OCI-LY3 (cell line): ENCODE measurements around the gene NELL1.
A peak's percentile ranks its signal among the peaks of the same experiment; 100 is the strongest.

Experiments used
- H2AFZ ChIP-seq: fragments of 200-600, 300-600 bp; shearing (Covaris generic); 2 replicates; pipeline ENCODE4 v1.6.0; 2014; ENCODE audit warnings: antibody characterized with exemption, low read depth, low read length
- H3K27ac ChIP-seq: fragments of 200-600, 300-600 bp; sonication (generic); 2 replicates; pipeline ENCODE4 v1.5.1; 2014; ENCODE audit warnings: mild to moderate bottlenecking, low read length, moderate library complexity, mixed read lengths
- H3K27me3 ChIP-seq: fragments of 200-600, 300-600 bp; sonication (generic); 2 replicates; pipeline ENCODE4 v1.6.1; 2014; ENCODE audit warnings: low read depth, low read length, mixed read lengths
- H3K36me3 ChIP-seq: fragments of 200-600, 300-600 bp; sonication (generic); replicated peaks from 2 replicates; pipeline ENCODE3; 2014; ENCODE audit warnings: low read depth, low read length, mixed read lengths
- H3K4me1 ChIP-seq: fragments of 300-600, 200-600 bp; sonication (generic); 2 replicates; pipeline ENCODE4 v1.6.1; 2014; ENCODE audit warnings: low read length, mixed read lengths
- H3K4me2 ChIP-seq: fragments of 200-600, 300-600 bp; sonication (generic); 2 replicates; pipeline ENCODE4 v1.6.1; 2014; ENCODE audit warnings: low read length, mixed read lengths
- H3K4me3 ChIP-seq: fragments of 300-600, 200-600 bp; sonication (generic); 2 replicates; pipeline ENCODE4 v1.5.1; 2014; ENCODE audit warnings: antibody characterized with exemption, mild to moderate bottlenecking, low read length, moderate library complexity
- H3K79me2 ChIP-seq: fragments of 300-600, 200-600 bp; shearing (Covaris generic); 2 replicates; pipeline ENCODE4 v1.6.1; 2014; ENCODE audit warnings: mild to moderate bottlenecking, low read length, mixed read lengths
- H3K9ac ChIP-seq: fragments of 300-600, 200-600 bp; shearing (Covaris generic); 2 replicates; pipeline ENCODE4 v1.6.0; 2014; ENCODE audit warnings: mild to moderate bottlenecking, low read length, moderate library complexity
- H3K9me3 ChIP-seq: fragments of 200-600, 300-600 bp; shearing (Covaris generic); 2 replicates; pipeline ENCODE4 v1.6.1; 2014; ENCODE audit warnings: low read length, mixed read lengths; ENCODE audit not compliant: insufficient read depth
- H4K20me1 ChIP-seq: fragments of 200-600, 300-600 bp; sonication (generic); 2 replicates; pipeline ENCODE4 v1.6.1; 2016; ENCODE audit warnings: low read length, mixed read lengths; ENCODE audit not compliant: insufficient read depth
- CTCF ChIP-seq: fragments of 200-600, 300-600 bp; sonication (generic); IDR thresholded peaks from 2 replicates; pipeline ENCODE4 v1.5.1; 2014; ENCODE audit warnings: antibody characterized with exemption, low read length, low read depth
- EZH2phosphoT487 ChIP-seq: fragments of 200-600 bp; shearing (Covaris generic); IDR thresholded peaks from 2 replicates; pipeline ENCODE4 v1.6.1; 2018; ENCODE audit warnings: antibody characterized with exemption, mixed run types, low read depth

Gene NELL1

GRCh38 chr11:21082853-21083252 lies 413.5 kb downstream of the NELL1 start:
- Histone ChIP-seq H3K36me3 (no peaks in the 10 kb centered on the region), H3K4me1 (peaks cover 12% of the 10 kb centered on the region), H3K27me3 (no peaks in the 10 kb centered on the region), H3K4me3 (no peak overlapping the region), H3K27ac (no peak overlapping the region), H4K20me1 (no peaks in the 10 kb centered on the region), H3K79me2 (no peaks in the 10 kb centered on the region), H3K4me2 (no peak overlapping the region), H3K9me3 (no peaks in the 10 kb centered on the region), H3K9ac (no peak overlapping the region), H2AFZ (no peak overlapping the region)
- TF ChIP-seq EZH2phosphoT487 (no peak), CTCF (no peak)

- TF ChIP-seq CTCF (no peak), EZH2phosphoT487 (no peak)
- Histone ChIP-seq H3K79me2 (no peaks in the 10 kb centered on the region), H3K4me1 (peaks cover 14% of the 10 kb centered on the region), H4K20me1 (no peaks in the 10 kb centered on the region), H3K27ac (no peak overlapping the region), H3K27me3 (no peaks in the 10 kb centered on the region), H2AFZ (no peak overlapping the region), H3K9ac (no peak overlapping the region), H3K4me2 (peak overlapping the region; percentile 24; the same call in 1 of the 2 replicates), H3K4me3 (no peak overlapping the region), H3K9me3 (no peaks in the 10 kb centered on the region), H3K36me3 (no peaks in the 10 kb centered on the region)
Measured at GRCh38 chr11:21088930-21089329, 419.5 kb downstream of the NELL1 start.

DNA sequence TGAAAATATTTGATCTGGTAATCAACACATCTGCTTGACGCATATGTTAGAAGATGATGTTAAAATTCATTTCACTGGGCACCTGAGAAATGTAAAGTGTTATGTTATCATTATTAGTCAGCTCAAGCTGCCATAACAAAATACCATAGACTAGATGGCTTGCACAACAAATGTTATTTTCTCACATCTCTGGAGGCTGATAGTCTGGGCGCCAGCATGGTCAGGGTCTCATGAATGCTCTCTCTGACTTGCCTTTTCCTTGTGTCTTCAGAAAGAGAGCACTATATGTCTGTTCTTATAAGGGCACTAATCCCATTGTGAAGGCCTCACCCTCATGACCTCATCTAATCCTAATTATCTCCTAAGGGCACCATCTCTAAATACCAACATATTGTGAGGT lies 435.3 kb downstream of the NELL1 start:
- Histone ChIP-seq H3K4me1 (no peaks in the 10 kb centered on the region), H3K79me2 (no peaks in the 10 kb centered on the region), H3K4me3 (no peak overlapping the region), H2AFZ (no peak overlapping the region), H3K27ac (no peak overlapping the region), H4K20me1 (no peaks in the 10 kb centered on the region), H3K9me3 (no peaks in the 10 kb centered on the region), H3K36me3 (no peaks in the 10 kb centered on the region), H3K4me2 (no peak overlapping the region), H3K27me3 (no peaks in the 10 kb centered on the region), H3K9ac (no peak overlapping the region)
- TF ChIP-seq CTCF (no peak), EZH2phosphoT487 (no peak)

DNA sequence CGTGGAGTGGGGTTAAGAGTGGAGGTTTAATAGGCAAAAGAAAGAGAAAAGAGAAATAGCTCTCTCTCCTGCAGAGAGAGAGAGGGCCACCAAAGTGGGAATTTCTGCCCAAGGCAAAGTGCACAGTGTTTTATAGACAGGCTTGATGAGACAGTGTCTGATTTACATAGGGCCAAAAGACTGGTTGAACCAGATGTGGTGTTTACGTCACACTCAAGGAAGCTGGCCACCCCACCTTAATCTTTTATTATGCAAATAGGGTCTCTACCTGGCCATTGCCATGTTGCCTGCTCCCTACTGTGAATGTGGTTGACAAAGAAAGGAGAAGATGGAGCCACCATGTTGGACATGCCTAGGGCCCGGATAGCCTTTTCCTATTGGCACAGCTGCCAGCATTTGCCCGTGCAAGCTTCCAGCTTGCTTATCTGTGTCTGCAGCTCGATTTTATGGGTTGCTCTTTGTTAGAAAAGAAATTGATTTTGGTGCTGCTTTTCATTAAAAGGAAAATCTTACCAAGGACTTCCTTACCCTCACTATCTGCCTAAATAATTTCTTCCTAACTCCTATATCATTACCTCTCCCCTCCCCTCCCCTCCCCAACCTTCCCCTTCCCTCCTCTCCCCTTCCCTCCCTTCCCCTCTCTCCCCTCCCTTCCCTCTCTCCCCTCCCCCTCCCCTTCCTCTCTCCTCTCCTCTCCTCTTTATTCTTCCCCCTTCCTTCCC lies 436.0 kb downstream of the NELL1 start:
- H3K4me2 ChIP-seq, result no peak overlapping the region
- H3K27me3 ChIP-seq, result no peaks in the 10 kb centered on the region
- no peak overlapping the region for H3K9ac ChIP-seq
- no peak overlapping the region for H3K27ac ChIP-seq
- H4K20me1 ChIP-seq, result no peaks in the 10 kb centered on the region
- no peaks in the 10 kb centered on the region for H3K4me1 ChIP-seq
- no peak overlapping the region for H2AFZ ChIP-seq
- no peaks in the 10 kb centered on the region for H3K36me3 ChIP-seq
- TF ChIP-seq EZH2phosphoT487 (no peak), CTCF (no peak)
- no peaks in the 10 kb centered on the region for H3K79me2 ChIP-seq
- H3K9me3 ChIP-seq, result no peaks in the 10 kb centered on the region
- no peak overlapping the region for H3K4me3 ChIP-seq
